Activated CD4-positive, alpha-beta T cell treated with anti-CD3 and anti-CD28 coated beads, Interleukin-2, amount 10 ng/mL, durations not matched to agents 7 days and 5 days (primary cell): ENCODE data around the gene PALD1. TPM values are rescaled to one million over a fixed set of nuclear protein-coding genes. Genes with fewer than 3 reads are reported as not detected.

ENCODE experiments used
- CTCF ChIA-PET: fragments of 350-600 bp; sonication (Branson Sonifier 250); formaldehyde crosslinking; loops from one replicate; lab custom pipeline; 2021; ENCODE audit warnings: antibody characterized with exemption; lab: Charles Lee
- POLR2A ChIA-PET: fragments of 350-600 bp; sonication (Branson Sonifier 250); formaldehyde crosslinking; loops from one replicate; lab custom pipeline; 2021; ENCODE audit warnings: antibody characterized with exemption; lab: Charles Lee
- DNase-seq: peaks from one replicate; pipeline ENCODE4 v3.0.0-alpha.2; 2020
- H3K27ac Mint-ChIP-seq: one replicate; pipeline ENCODE4 v1.8.0; 2021; ENCODE audit warnings: mild to moderate bottlenecking, moderate library complexity, mixed read lengths
- H3K27me3 Mint-ChIP-seq: one replicate; pipeline ENCODE4 v1.8.0; 2021; ENCODE audit warnings: mixed read lengths
- H3K36me3 Mint-ChIP-seq: one replicate; pipeline ENCODE4 v1.8.0; 2021; ENCODE audit warnings: low read depth, mixed read lengths
- H3K4me1 Mint-ChIP-seq: one replicate; pipeline ENCODE4 v1.8.0; 2021; ENCODE audit warnings: mixed read lengths
- H3K4me3 Mint-ChIP-seq: one replicate; pipeline ENCODE4 v1.8.0; 2021; ENCODE audit warnings: mild to moderate bottlenecking, moderate library complexity, mixed read lengths
- H3K9me3 Mint-ChIP-seq: one replicate; pipeline ENCODE4 v1.8.0; 2021; ENCODE audit warnings: mixed read lengths
- total RNA-seq, 2 experiments: library from RNA; stranded (reverse); gene quantifications; one replicate each; pipeline ENCODE4 v1.2.3, GENCODE V29; 2021

The PALD1 gene
- total RNA-seq, 2 experiments from 2014 or later, result 1.2 to 1.5 TPM

GRCh38 chr10:70549351-70549961, 70.9 kb downstream of the PALD1 start:
- H3K4me3 Mint-ChIP-seq, result no peak overlapping the region
- no peak for DNase-seq
- H3K9me3 Mint-ChIP-seq, result no peaks in the 10 kb centered on the region
- no peaks in the 10 kb centered on the region for H3K4me1 Mint-ChIP-seq
- H3K36me3 Mint-ChIP-seq, result no peaks in the 10 kb centered on the region
- H3K27ac Mint-ChIP-seq, result no peak overlapping the region
- CTCF ChIA-PET, result interaction anchor here (0.6 to 1.8 kb wide), 12 partner anchors 9 to 338 kb away, joined by 3 to 8 read pairs (median 4); no protein-coding TSS in a partner anchor
- POLR2A ChIA-PET, result no interaction called here
- no peaks in the 10 kb centered on the region for H3K27me3 Mint-ChIP-seq

DNA sequence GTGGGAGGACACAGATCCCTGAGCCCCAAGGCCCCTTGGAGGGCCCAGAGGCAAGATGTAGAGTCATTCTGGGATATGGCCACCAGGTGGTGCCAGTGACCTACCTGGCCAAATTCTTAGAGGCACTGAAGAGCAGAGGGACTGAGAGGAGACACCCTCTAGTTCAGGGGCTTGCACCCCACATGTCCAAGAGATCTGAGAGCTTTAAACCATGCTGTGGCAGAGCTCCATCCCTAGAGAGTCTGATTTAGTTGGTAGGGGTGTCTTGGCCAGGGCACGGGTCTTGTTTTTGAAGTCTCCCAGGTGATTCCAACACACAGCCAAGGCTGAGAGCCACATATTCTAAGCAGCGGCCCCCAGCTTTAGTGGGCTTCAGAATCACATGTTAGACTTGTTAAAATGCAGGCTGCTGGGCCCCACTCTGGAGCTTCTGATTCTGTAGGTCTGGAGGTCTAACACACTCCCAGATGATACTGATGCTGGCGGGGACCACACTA, 71.4 kb downstream of the PALD1 start:
- ChIA-PET POLR2A (no interaction called here), CTCF (interaction anchor here (1.0 to 1.8 kb wide), 8 partner anchors 9 to 329 kb away, joined by 3 to 8 read pairs (median 4); no protein-coding TSS in a partner anchor)
- peak; percentile 79 for DNase-seq
- Mint-ChIP-seq H3K4me3 (no peak overlapping the region), H3K9me3 (no peaks in the 10 kb centered on the region), H3K27me3 (no peaks in the 10 kb centered on the region), H3K4me1 (no peaks in the 10 kb centered on the region), H3K27ac (no peak overlapping the region), H3K36me3 (no peaks in the 10 kb centered on the region)

DNA sequence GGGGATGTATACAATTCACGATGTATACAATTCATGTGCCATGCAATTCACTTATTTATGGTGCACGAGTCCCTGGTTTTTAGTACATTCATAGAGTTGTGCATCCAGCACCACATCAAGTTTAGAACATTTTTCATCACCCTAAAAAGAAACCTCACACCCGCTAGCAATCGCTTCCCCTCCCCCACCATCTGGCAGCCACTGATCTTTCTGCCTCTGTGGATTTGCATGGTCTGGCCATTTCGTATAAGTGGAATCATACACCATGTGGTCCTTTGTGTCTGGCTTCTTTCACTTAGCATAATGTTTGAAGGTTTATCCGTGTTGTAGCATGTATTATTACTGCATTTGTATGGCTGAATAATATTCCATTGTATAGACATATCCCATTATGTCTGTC, 71.9 kb downstream of the PALD1 start:
- DNase-seq, result no peak
- POLR2A ChIA-PET, result no interaction called here
- H3K36me3 Mint-ChIP-seq, result no peaks in the 10 kb centered on the region
- H3K4me3 Mint-ChIP-seq, result no peak overlapping the region
- no peaks in the 10 kb centered on the region for H3K27me3 Mint-ChIP-seq
- H3K4me1 Mint-ChIP-seq, result no peaks in the 10 kb centered on the region
- no peaks in the 10 kb centered on the region for H3K9me3 Mint-ChIP-seq
- H3K27ac Mint-ChIP-seq, result no peak overlapping the region
- CTCF ChIA-PET, result interaction anchor here (1.0 to 1.8 kb wide), 7 partner anchors 8 to 328 kb away, joined by 3 to 8 read pairs (median 3); no protein-coding TSS in a partner anchor

DNA sequence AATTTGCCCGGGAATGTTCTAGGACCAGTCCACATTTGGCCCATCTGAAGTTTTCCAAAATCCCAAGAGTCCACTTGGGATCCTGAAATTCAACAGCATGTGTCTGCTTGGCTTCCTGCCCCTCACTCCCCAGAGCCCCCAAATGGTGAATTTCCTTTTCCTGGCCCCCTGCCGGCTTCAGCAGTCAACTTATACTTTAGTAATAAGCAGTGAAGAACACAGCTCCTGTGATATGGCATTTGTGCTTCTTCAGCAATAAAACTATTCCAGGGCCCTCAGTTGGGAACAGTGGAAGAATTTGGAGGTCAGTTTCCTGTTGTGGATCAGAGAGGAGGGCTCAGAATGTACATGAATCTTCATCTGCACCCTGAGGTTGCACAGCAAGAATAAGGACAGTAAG, 72.9 kb downstream of the PALD1 start:
- H3K9me3 Mint-ChIP-seq, result no peaks in the 10 kb centered on the region
- H3K27me3 Mint-ChIP-seq, result no peaks in the 10 kb centered on the region
- H3K36me3 Mint-ChIP-seq, result no peaks in the 10 kb centered on the region
- POLR2A ChIA-PET, result no interaction called here
- CTCF ChIA-PET, result interaction anchor here (0.5 to 1.0 kb wide), 3 partner anchors 13 to 319 kb away, joined by 3 to 5 read pairs (median 3); no protein-coding TSS in a partner anchor
- no peaks in the 10 kb centered on the region for H3K4me1 Mint-ChIP-seq
- no peak for DNase-seq
- H3K4me3 Mint-ChIP-seq, result no peak overlapping the region
- no peak overlapping the region for H3K27ac Mint-ChIP-seq

DNA sequence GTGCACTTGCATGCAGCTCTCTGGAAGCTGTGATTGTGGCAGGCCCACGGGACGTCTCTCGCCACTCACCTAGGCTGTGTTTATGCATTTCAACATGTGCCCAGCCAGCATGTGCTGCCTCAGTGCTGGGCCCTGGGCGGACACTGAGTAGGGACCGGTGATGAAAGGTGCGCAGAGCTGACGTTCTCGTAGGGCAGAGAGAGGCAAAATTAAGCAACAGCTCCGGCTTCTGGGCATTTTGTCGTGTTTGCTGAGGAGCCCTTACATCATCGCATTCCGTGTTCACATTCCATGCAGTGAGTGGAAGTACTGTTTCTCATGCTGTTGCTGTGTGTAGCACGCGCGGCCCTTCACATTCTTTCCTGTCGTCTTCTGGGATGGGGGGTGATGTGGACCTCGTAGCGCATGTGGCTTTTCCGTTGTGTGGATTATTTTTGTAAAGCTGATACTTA, 73.4 kb downstream of the PALD1 start:
- Mint-ChIP-seq H3K4me1 (no peaks in the 10 kb centered on the region), H3K27me3 (no peaks in the 10 kb centered on the region), H3K36me3 (no peaks in the 10 kb centered on the region), H3K27ac (no peak overlapping the region), H3K4me3 (no peak overlapping the region), H3K9me3 (no peaks in the 10 kb centered on the region)
- CTCF ChIA-PET, result interaction anchor here (0.9 kb wide), 1 partner anchor 90 kb away, joined by 3 read pairs; no protein-coding TSS in a partner anchor
- no peak for DNase-seq
- POLR2A ChIA-PET, result no interaction called here

- H3K4me1 Mint-ChIP-seq, result no peaks in the 10 kb centered on the region
Observed at GRCh38 chr10:70552586-70552985, 74.0 kb downstream of the PALD1 start.

DNA sequence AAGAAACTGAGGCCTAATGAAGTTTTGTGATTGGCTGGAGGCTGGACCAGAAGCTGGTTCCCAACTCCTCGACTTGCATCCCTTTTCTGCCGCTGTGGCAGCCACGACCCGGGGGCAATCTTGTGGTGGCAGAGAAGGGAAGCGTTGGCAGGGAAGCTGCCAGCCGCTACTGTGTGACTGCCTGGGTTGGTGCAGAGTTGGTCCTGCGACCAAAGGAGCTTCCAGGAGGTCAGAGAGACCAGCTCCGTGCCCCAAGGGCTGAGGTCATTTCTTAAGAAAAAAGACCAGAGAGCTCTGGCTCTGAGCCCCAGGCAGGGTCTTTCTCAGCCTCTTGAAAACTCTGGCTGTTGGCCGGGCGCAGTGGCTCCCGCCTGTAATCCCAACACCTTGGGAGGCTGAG, 76.8 kb downstream of the PALD1 start:
- DNase-seq, result no peak
- Mint-ChIP-seq H3K4me1 (peaks cover 18% of the 10 kb centered on the region), H3K36me3 (no peaks in the 10 kb centered on the region), H3K27me3 (no peaks in the 10 kb centered on the region), H3K9me3 (no peaks in the 10 kb centered on the region), H3K27ac (no peak overlapping the region), H3K4me3 (no peak overlapping the region)
- POLR2A ChIA-PET, result no interaction called here
- CTCF ChIA-PET, result no interaction called here

More at GRCh38 chr10:70552586-70552985, 74.0 kb downstream of the PALD1 start:
- H3K27me3 Mint-ChIP-seq, result no peaks in the 10 kb centered on the region
- CTCF ChIA-PET, result interaction anchor here (0.5 to 0.9 kb wide), 2 partner anchors 79 to 91 kb away, joined by 3 read pairs; no protein-coding TSS in a partner anchor
- POLR2A ChIA-PET, result no interaction called here
- no peaks in the 10 kb centered on the region for H3K9me3 Mint-ChIP-seq
- no peak for DNase-seq
- no peak overlapping the region for H3K27ac Mint-ChIP-seq
- H3K36me3 Mint-ChIP-seq, result no peaks in the 10 kb centered on the region
- no peak overlapping the region for H3K4me3 Mint-ChIP-seq

- Mint-ChIP-seq H3K27ac (no peak overlapping the region), H3K4me3 (no peak overlapping the region), H3K9me3 (no peaks in the 10 kb centered on the region), H3K27me3 (no peaks in the 10 kb centered on the region), H3K36me3 (no peaks in the 10 kb centered on the region), H3K4me1 (peaks cover 21% of the 10 kb centered on the region)
- ChIA-PET CTCF (no interaction called here), POLR2A (no interaction called here)
- no peak for DNase-seq
Observed at GRCh38 chr10:70557086-70557845, 78.7 kb downstream of the PALD1 start.

- no peaks in the 10 kb centered on the region for H3K9me3 Mint-ChIP-seq
- ChIA-PET POLR2A (no interaction called here), CTCF (interaction anchor here (1.6 kb wide), 1 partner anchor 321 kb away, joined by 4 read pairs; no protein-coding TSS in a partner anchor)
- H3K4me1 Mint-ChIP-seq, result peaks cover 26% of the 10 kb centered on the region
- no peaks in the 10 kb centered on the region for H3K27me3 Mint-ChIP-seq
- H3K36me3 Mint-ChIP-seq, result no peaks in the 10 kb centered on the region
- no peak for DNase-seq
- no peak overlapping the region for H3K27ac Mint-ChIP-seq
- no peak overlapping the region for H3K4me3 Mint-ChIP-seq
Observed at GRCh38 chr10:70557876-70558275, 79.3 kb downstream of the PALD1 start.

- DNase-seq, result no peak
- peaks cover 30% of the 10 kb centered on the region for H3K4me1 Mint-ChIP-seq
- H3K4me3 Mint-ChIP-seq, result no peak overlapping the region
- H3K27me3 Mint-ChIP-seq, result no peaks in the 10 kb centered on the region
- CTCF ChIA-PET, result interaction anchor here (0.9 to 1.6 kb wide), 11 partner anchors 8 to 442 kb away, joined by 3 to 8 read pairs (median 4); no protein-coding TSS in a partner anchor
- H3K36me3 Mint-ChIP-seq, result no peaks in the 10 kb centered on the region
- POLR2A ChIA-PET, result no interaction called here
- no peak overlapping the region for H3K27ac Mint-ChIP-seq
- no peaks in the 10 kb centered on the region for H3K9me3 Mint-ChIP-seq
Observed at GRCh38 chr10:70558295-70558694, 79.7 kb downstream of the PALD1 start.

- Mint-ChIP-seq H3K27ac (peak overlapping the region; percentile 78), H3K27me3 (no peaks in the 10 kb centered on the region), H3K4me1 (peaks cover 33% of the 10 kb centered on the region), H3K36me3 (no peaks in the 10 kb centered on the region), H3K9me3 (no peaks in the 10 kb centered on the region), H3K4me3 (peak overlapping the region; percentile 65)
- POLR2A ChIA-PET, result no interaction called here
- CTCF ChIA-PET, result interaction anchor here (0.7 to 1.6 kb wide), 21 partner anchors 9 to 443 kb away, joined by 3 to 8 read pairs (median 4); no protein-coding TSS in a partner anchor
- peak; percentile 75 for DNase-seq
Observed at GRCh38 chr10:70558871-70559810, 80.6 kb downstream of the PALD1 start.

GRCh38 chr10:70559861-70560260, 81.3 kb downstream of the PALD1 start:
- Mint-ChIP-seq H3K36me3 (no peaks in the 10 kb centered on the region), H3K27me3 (no peaks in the 10 kb centered on the region), H3K4me1 (peaks cover 33% of the 10 kb centered on the region), H3K27ac (no peak overlapping the region), H3K9me3 (no peaks in the 10 kb centered on the region), H3K4me3 (no peak overlapping the region)
- ChIA-PET POLR2A (no interaction called here), CTCF (interaction anchor here (1.1 to 1.9 kb wide), 4 partner anchors 42 to 256 kb away, joined by 3 to 9 read pairs (median 4); partner anchors contain the start of genes PRF1 and SGPL1)
- no peak for DNase-seq
